ENCODE measurements around the gene SPATA31A3. TPM values are rescaled to one million over a fixed set of nuclear protein-coding genes. Genes with fewer than 3 reads are reported as not detected.
"Not testable (repeated sequence)": the region's sequence is repeated elsewhere in the genome, so short reads cannot be mapped to it uniquely, and the experiment has no call there.

Gene SPATA31A3
- total RNA-seq = not detected

- DNase-seq (ENCODE audit: low spot score) = not testable (repeated sequence)
Observed at GRCh38 chr9:66992450-66992849, at the start of gene SPATA31A3. TSS of gene SPATA31A3 (minus strand) at chr9:66992550. CDS start at chr9:66992521, 29 bp downstream.

GRCh38 chr9:66952576-66952975, 39.8 kb downstream of the SPATA31A3 start:
- not testable (repeated sequence) for ATAC-seq; DNase-seq (ENCODE audit: low spot score)

More at GRCh38 chr9:66992450-66992849, at the start of gene SPATA31A3:
- ATAC-seq = not testable (repeated sequence)

- not testable (repeated sequence) for DNase-seq (ENCODE audit: low spot score); ATAC-seq
Observed at GRCh38 chr9:66942400-66943155, 49.8 kb downstream of the SPATA31A3 start.

DNA sequence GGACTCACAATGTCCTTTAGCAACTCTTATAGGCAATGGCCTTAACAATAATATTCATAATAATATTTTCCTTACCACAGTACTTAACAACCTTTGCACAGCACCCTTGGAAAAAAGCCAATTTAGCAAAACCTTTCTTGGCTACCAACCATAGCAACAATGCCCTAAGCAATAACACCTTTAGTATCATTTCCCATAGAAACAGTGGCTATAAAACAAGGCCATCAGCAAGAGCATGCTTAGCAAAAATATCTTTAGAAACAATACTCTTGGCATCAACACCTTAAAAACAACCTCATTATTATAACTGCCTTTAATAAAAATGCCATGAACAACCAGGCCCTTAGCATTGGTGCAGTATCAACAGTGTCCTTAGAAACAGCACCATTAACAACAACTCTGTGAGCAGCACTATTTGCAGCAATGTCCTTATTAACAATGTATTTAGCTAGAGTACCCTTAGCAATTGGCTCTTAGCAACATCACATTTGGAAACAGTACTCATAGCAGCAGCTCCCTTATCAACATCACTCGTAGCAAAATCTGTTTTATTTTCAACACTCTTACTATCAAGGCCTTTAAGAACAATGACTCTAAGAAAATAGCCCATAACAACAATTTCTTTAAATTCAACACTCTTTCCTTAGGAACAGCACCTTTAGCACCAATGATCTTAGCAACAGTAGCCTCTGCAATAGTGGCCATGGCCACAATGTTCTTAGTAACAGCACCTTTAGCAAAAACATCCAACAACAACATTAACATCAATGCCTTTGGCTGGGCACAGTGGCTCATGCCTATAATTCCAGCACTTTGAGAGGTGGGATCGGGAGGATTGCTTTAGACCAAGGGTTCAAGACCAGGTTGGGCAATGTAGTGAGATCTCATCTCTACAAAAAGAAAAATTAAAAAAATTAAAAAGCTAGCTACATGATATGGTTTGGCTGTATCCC, 52.2 kb downstream of the SPATA31A3 start:
- DNase-seq (ENCODE audit: low spot score); ATAC-seq: not testable (repeated sequence)

DNA sequence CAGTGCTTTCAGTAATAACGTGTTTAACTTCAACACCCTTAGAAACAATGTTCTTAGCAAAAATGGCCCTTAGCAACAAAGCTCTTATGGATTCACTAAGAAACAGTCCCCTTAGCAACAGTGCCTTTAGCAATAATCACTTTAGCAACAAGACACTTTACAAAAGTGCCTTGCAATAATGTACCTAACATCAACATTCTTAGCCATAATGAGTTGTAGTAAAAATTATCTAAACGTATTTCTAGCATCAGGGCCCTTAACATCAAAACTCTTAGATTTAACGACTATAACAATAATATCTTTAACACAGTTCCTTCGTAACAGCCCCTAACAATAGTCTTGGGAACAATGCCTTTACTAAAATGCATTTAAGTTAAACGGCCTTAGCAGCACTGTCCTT, 54.0 kb downstream of the SPATA31A3 start:
- not testable (repeated sequence) for ATAC-seq; DNase-seq (ENCODE audit: low spot score)

DNA sequence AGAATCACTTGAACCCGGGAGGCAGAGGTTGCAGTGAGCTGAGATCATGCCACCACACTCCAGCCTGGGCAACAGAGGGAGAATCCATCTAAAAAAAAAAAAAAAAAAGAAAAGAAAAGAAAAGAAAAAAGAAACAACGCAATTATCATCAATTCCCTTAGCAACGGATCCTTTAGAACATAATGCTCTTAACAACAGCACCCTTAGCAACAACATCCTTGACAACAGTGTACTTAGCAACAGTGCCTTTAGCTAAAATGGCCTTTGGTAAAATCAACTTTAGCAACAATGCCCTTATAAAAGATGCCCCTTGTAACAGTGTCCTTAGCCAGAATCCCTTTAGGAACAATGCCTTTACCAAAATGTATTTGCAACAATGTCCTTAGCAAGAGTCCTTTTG, 54.7 kb downstream of the SPATA31A3 start:
- not testable (repeated sequence) for DNase-seq (ENCODE audit: low spot score); ATAC-seq

Other genes starting within 250 kb of the SPATA31A3 start
- 3.3 TPM for gene ZNF658, start 91.8 kb downstream of the SPATA31A3 start, total RNA-seq